Measurements from ENCODE around the gene SPP2. TPM values are rescaled to one million over a fixed set of nuclear protein-coding genes. Genes with fewer than 3 reads are reported as not detected.

Gene SPP2
- total and polyA plus RNA-seq, 2 of the 8 experiments (the other 6 are each of a cell fraction or from before 2014, with no cell fraction given), result not detected

- TF ChIP-seq HDAC2 (IDR thresholded peaks at IDR 0.05; ENCODE audit: borderline replicate concordance in 1 of 2, low read depth in 2 of 2, low read length in 2 of 2) (no peak), EGR1 (IDR thresholded peaks at IDR 0.05; ENCODE audit: borderline replicate concordance, low read depth, low read length) (no peak), PHF8 (conservative IDR thresholded peaks at IDR 0.05; ENCODE audit: low read depth, low read length) (no peak), FOSL1 (IDR thresholded peaks at IDR 0.05; ENCODE audit: insufficient read depth, low read depth, low read length) (no peak), RAD21 (IDR thresholded peaks at IDR 0.05 in 1 of 2, conservative IDR thresholded peaks at IDR 0.05 in 1 of 2; ENCODE audit: low read depth in 2 of 2, low read length in 2 of 2) (no peak), MAX (IDR thresholded peaks at IDR 0.05) (no peak), SP4 (IDR thresholded peaks at IDR 0.05; ENCODE audit: low read length) (no peak)
Measured at GRCh38 chr2:234074751-234075517, 24.4 kb downstream of the SPP2 start (continued).

Measured in H1 (cell line).